ENCODE measurements around the gene LYRM9. TPM values are rescaled to one million over a fixed set of nuclear protein-coding genes. Genes with fewer than 3 reads are reported as not detected.

Gene LYRM9
- total RNA-seq, 1 experiment from 2014 or later: 0.97 TPM

DNA sequence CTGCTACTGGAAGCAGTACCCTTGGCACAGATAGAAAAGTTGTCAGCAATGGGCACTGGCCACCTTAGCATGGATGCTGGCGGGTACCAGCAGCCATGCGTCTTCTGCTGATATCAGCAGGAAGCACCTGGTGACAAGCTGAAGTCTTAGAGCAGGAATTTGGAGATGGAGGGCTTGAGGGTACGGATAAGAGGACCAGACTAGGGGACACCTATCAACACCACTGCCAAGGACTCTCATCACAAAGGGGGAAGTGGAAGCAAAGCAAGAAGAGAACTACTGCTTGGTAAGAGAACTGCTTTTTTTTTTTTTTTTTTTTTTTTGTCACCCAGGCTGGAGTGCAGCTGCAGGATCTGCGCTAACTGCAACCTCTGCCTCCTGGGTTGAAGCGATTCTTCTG, 35.4 kb upstream of the LYRM9 start:
- Histone ChIP-seq H3K27me3 (ENCODE audit: low read length) (no peaks in the 10 kb centered on the region), H3K79me2 (ENCODE audit: low read length) (no peaks in the 10 kb centered on the region), H3K4me1 (ENCODE audit: low read length) (no peaks in the 10 kb centered on the region), H3K4me2 (ENCODE audit: low read depth, low read length, poor library complexity, severe bottlenecking) (no peak overlapping the region), H3K9ac (ENCODE audit: low read length) (no peak overlapping the region), H3K9me3 (ENCODE audit: low read length) (no peaks in the 10 kb centered on the region), H3K9me2 (replicated peaks; ENCODE audit: insufficient read depth, low read length) (no peaks in the 10 kb centered on the region), H3K4me3 (ENCODE audit: low read length) (no peak overlapping the region), H4K20me1 (ENCODE audit: insufficient read depth, low read depth, low read length) (no peaks in the 10 kb centered on the region), H3K36me3 (ENCODE audit: insufficient read depth, low read length) (no peaks in the 10 kb centered on the region), H2AFZ (ENCODE audit: low read length) (no peak overlapping the region), H3K27ac (ENCODE audit: low read length) (no peak overlapping the region)
- DNase-seq: no peak

DNA sequence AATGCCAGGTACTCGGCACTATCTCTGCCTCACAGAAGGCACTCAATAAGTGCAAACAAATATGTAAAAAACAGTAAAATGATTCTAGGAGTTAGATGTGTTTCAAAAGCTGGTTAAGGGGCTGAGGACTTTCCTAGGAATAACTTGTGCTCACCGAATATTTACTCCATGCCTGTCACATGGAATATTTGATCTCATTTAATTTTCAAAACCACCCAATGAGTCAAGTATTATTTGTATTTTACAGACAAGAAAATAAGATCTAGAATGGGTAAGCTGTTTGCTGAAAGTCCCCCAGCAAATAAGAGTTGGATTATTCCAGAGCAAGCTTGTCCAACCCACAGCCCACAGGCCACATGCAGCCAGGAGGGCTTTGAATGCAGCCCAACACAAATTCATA, 34.6 kb upstream of the LYRM9 start:
- Histone ChIP-seq H3K9ac (ENCODE audit: low read length) (no peak overlapping the region), H3K9me2 (replicated peaks; ENCODE audit: insufficient read depth, low read length) (no peaks in the 10 kb centered on the region), H3K36me3 (ENCODE audit: insufficient read depth, low read length) (no peaks in the 10 kb centered on the region), H3K79me2 (ENCODE audit: low read length) (no peaks in the 10 kb centered on the region), H4K20me1 (ENCODE audit: insufficient read depth, low read depth, low read length) (no peaks in the 10 kb centered on the region), H3K4me3 (ENCODE audit: low read length) (no peak overlapping the region), H3K4me2 (ENCODE audit: low read depth, low read length, poor library complexity, severe bottlenecking) (no peak overlapping the region), H3K27me3 (ENCODE audit: low read length) (no peaks in the 10 kb centered on the region), H3K27ac (ENCODE audit: low read length) (no peak overlapping the region), H2AFZ (ENCODE audit: low read length) (no peak overlapping the region), H3K9me3 (ENCODE audit: low read length) (no peaks in the 10 kb centered on the region), H3K4me1 (ENCODE audit: low read length) (no peaks in the 10 kb centered on the region)
- no peak for DNase-seq

DNA sequence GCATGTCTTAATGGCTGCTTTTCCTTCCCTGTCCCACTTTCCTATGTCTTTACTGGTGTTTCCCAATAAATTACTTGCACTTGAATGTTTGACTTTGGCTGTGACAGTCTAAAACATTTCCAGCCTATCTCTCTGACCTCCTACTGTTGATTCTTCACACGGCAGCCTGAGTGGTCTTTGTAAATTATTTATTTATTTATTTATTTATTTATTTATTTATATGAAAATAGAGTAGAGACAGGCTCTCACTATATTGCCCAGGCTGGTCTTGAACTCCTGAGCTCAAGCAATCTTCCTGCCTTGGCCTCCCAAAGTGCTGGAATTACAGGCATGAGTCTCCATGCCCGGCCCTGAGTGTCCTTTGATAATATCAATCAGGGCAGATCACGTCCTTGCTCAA, 28.4 kb upstream of the LYRM9 start:
- Histone ChIP-seq H4K20me1 (ENCODE audit: insufficient read depth, low read depth, low read length) (no peaks in the 10 kb centered on the region), H3K36me3 (ENCODE audit: insufficient read depth, low read length) (no peaks in the 10 kb centered on the region), H3K4me3 (ENCODE audit: low read length) (no peak overlapping the region), H3K9me3 (ENCODE audit: low read length) (no peaks in the 10 kb centered on the region), H3K4me1 (ENCODE audit: low read length) (no peaks in the 10 kb centered on the region), H3K9me2 (replicated peaks; ENCODE audit: insufficient read depth, low read length) (no peaks in the 10 kb centered on the region), H3K9ac (ENCODE audit: low read length) (no peak overlapping the region), H3K79me2 (ENCODE audit: low read length) (no peaks in the 10 kb centered on the region), H2AFZ (ENCODE audit: low read length) (no peak overlapping the region), H3K4me2 (ENCODE audit: low read depth, low read length, poor library complexity, severe bottlenecking) (no peak overlapping the region), H3K27ac (ENCODE audit: low read length) (no peak overlapping the region), H3K27me3 (ENCODE audit: low read length) (no peaks in the 10 kb centered on the region)
- DNase-seq: no peak

DNA sequence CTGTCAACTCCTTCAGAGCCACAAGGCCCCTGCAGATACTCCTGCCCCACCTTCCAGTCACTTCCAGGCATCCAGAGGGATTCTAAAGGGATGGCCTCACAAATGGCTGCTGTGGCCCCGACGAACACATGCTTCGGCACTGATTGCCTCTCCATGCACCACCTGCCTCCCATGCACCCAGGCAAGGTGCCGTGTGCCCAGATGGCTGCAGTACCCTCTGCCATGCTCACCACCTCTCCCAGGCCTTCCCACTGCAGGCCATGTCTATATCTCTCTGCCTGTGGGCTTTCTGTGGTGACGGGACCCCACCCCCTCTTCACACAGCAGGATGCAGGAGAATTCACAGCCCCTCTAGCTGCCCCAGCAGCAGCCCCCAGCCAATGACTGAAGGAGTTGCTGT, 27.9 kb upstream of the LYRM9 start:
- Histone ChIP-seq H3K9me3 (ENCODE audit: low read length) (no peaks in the 10 kb centered on the region), H3K4me1 (ENCODE audit: low read length) (no peaks in the 10 kb centered on the region), H4K20me1 (ENCODE audit: insufficient read depth, low read depth, low read length) (no peaks in the 10 kb centered on the region), H2AFZ (ENCODE audit: low read length) (no peak overlapping the region), H3K9me2 (replicated peaks; ENCODE audit: insufficient read depth, low read length) (no peaks in the 10 kb centered on the region), H3K4me2 (ENCODE audit: low read depth, low read length, poor library complexity, severe bottlenecking) (no peak overlapping the region), H3K4me3 (ENCODE audit: low read length) (no peak overlapping the region), H3K36me3 (ENCODE audit: insufficient read depth, low read length) (no peaks in the 10 kb centered on the region), H3K27me3 (ENCODE audit: low read length) (no peaks in the 10 kb centered on the region), H3K79me2 (ENCODE audit: low read length) (no peaks in the 10 kb centered on the region), H3K9ac (ENCODE audit: low read length) (no peak overlapping the region), H3K27ac (ENCODE audit: low read length) (no peak overlapping the region)
- DNase-seq: no peak

DNA sequence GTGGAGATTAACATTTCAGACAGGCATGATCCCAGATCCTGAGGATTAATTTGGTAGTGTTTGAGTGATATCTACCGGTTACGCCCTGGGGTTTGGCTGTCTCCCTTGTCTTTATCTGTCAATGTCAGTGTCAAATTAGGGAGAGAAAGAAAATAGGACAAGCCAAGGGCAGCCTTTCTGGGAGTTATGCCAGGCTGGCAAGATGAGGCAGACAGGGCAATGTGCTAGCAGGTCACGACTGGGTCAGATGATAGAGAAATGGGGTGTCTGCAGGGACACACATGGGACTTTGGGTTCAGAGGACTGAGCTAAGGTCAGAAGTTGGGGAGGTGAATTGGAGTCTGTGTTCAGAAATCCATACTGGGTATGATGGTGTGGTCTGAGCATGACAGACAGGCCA, 27.4 kb upstream of the LYRM9 start:
- no peaks in the 10 kb centered on the region for H3K79me2 ChIP-seq (ENCODE audit: low read length)
- H3K4me3 ChIP-seq (ENCODE audit: low read length): no peak overlapping the region
- H3K9ac ChIP-seq (ENCODE audit: low read length): no peak overlapping the region
- DNase-seq: no peak
- H2AFZ ChIP-seq (ENCODE audit: low read length): no peak overlapping the region
- no peak overlapping the region for H3K27ac ChIP-seq (ENCODE audit: low read length)
- H4K20me1 ChIP-seq (ENCODE audit: insufficient read depth, low read depth, low read length): no peaks in the 10 kb centered on the region
- no peaks in the 10 kb centered on the region for H3K4me1 ChIP-seq (ENCODE audit: low read length)
- no peaks in the 10 kb centered on the region for H3K9me2 ChIP-seq (replicated peaks; ENCODE audit: insufficient read depth, low read length)
- no peaks in the 10 kb centered on the region for H3K36me3 ChIP-seq (ENCODE audit: insufficient read depth, low read length)
- H3K9me3 ChIP-seq (ENCODE audit: low read length): no peaks in the 10 kb centered on the region
- H3K4me2 ChIP-seq (ENCODE audit: low read depth, low read length, poor library complexity, severe bottlenecking): no peak overlapping the region
- no peaks in the 10 kb centered on the region for H3K27me3 ChIP-seq (ENCODE audit: low read length)

DNA sequence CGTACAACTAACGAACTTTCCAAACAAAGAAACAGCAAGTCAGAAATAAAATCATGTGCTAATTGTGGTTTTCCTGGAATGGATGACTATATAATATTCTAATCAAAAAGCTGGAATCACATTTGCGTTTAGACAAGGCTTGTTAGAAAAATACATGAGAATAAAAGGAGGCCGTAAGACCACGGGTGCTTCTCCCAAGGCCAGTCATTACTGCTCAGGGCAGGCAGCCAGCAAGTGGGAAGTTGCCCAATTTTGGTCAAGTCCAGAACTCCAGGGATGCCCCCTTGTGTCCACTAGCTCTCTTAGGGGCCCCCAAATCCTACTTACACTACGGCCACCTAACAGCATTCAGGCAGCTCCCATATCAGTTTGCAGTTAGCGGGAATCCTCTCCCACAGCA, 25.9 kb upstream of the LYRM9 start:
- Histone ChIP-seq H3K36me3 (ENCODE audit: insufficient read depth, low read length) (no peaks in the 10 kb centered on the region), H3K4me2 (ENCODE audit: low read depth, low read length, poor library complexity, severe bottlenecking) (no peak overlapping the region)

DNA sequence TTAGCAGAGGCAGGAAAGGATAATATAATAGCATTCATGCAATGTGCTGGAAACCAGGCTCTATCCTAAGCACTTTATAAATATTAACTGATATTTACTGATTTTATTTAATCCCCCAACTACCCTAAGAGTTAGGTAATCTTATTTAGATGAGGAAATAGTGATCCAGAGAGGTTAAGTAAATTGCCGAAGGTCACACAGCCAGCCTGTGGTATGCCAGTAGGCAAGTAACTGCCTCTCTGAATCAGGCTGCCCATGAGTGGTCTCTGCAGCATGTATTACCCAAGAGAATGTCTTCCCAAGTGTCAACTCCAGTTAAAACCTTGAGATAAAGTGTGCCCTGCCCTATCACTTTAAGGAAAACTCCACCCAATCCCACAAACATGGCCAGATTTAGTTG, 25.3 kb upstream of the LYRM9 start:
- DNase-seq: no peak
- no peak overlapping the region for H3K27ac ChIP-seq (ENCODE audit: low read length)
- H3K4me3 ChIP-seq (ENCODE audit: low read length): no peak overlapping the region
- no peaks in the 10 kb centered on the region for H3K36me3 ChIP-seq (ENCODE audit: insufficient read depth, low read length)
- H2AFZ ChIP-seq (ENCODE audit: low read length): no peak overlapping the region
- H3K9me3 ChIP-seq (ENCODE audit: low read length): no peaks in the 10 kb centered on the region
- no peaks in the 10 kb centered on the region for H3K4me1 ChIP-seq (ENCODE audit: low read length)
- no peak overlapping the region for H3K9ac ChIP-seq (ENCODE audit: low read length)
- no peak overlapping the region for H3K4me2 ChIP-seq (ENCODE audit: low read depth, low read length, poor library complexity, severe bottlenecking)
- no peaks in the 10 kb centered on the region for H4K20me1 ChIP-seq (ENCODE audit: insufficient read depth, low read depth, low read length)
- no peaks in the 10 kb centered on the region for H3K27me3 ChIP-seq (ENCODE audit: low read length)
- no peaks in the 10 kb centered on the region for H3K79me2 ChIP-seq (ENCODE audit: low read length)
- no peaks in the 10 kb centered on the region for H3K9me2 ChIP-seq (replicated peaks; ENCODE audit: insufficient read depth, low read length)

More for the DNA sequence above, 25.9 kb upstream of the LYRM9 start:
- Histone ChIP-seq H3K27me3 (ENCODE audit: low read length) (no peaks in the 10 kb centered on the region), H3K4me3 (ENCODE audit: low read length) (no peak overlapping the region), H3K27ac (ENCODE audit: low read length) (no peak overlapping the region), H3K9ac (ENCODE audit: low read length) (no peak overlapping the region), H3K9me2 (replicated peaks; ENCODE audit: insufficient read depth, low read length) (no peaks in the 10 kb centered on the region), H3K9me3 (ENCODE audit: low read length) (no peaks in the 10 kb centered on the region), H4K20me1 (ENCODE audit: insufficient read depth, low read depth, low read length) (no peaks in the 10 kb centered on the region), H3K79me2 (ENCODE audit: low read length) (no peaks in the 10 kb centered on the region), H3K4me1 (ENCODE audit: low read length) (no peaks in the 10 kb centered on the region), H2AFZ (ENCODE audit: low read length) (no peak overlapping the region)
- DNase-seq: no peak

DNA sequence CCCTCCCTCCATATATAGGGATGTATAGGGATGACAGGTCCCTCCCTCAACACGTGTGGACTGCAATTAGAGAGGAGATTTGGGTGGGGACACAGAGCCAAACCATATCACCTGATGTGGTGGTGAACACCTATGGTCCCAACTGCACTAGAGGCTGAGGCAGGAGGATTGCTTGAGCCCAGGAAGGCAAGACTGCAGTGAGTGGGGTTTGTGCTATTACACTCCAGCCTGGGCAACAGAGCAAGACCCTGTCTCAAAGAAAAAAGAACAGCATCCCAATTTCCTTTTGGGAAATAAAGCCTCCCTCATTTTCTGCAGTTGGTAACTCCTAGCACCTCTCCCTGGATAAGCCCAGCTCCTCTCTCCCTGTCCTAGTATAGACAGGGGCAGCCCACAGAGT, 23.8 kb upstream of the LYRM9 start:
- Histone ChIP-seq H3K4me3 (ENCODE audit: low read length) (no peak overlapping the region), H3K27me3 (ENCODE audit: low read length) (no peaks in the 10 kb centered on the region), H3K4me1 (ENCODE audit: low read length) (no peaks in the 10 kb centered on the region), H3K27ac (ENCODE audit: low read length) (no peak overlapping the region), H3K4me2 (ENCODE audit: low read depth, low read length, poor library complexity, severe bottlenecking) (no peak overlapping the region), H3K79me2 (ENCODE audit: low read length) (no peaks in the 10 kb centered on the region), H3K9me3 (ENCODE audit: low read length) (no peaks in the 10 kb centered on the region), H3K9ac (ENCODE audit: low read length) (no peak overlapping the region), H2AFZ (ENCODE audit: low read length) (no peak overlapping the region), H3K9me2 (replicated peaks; ENCODE audit: insufficient read depth, low read length) (no peaks in the 10 kb centered on the region), H3K36me3 (ENCODE audit: insufficient read depth, low read length) (no peaks in the 10 kb centered on the region), H4K20me1 (ENCODE audit: insufficient read depth, low read depth, low read length) (no peaks in the 10 kb centered on the region)
- DNase-seq: no peak

DNA sequence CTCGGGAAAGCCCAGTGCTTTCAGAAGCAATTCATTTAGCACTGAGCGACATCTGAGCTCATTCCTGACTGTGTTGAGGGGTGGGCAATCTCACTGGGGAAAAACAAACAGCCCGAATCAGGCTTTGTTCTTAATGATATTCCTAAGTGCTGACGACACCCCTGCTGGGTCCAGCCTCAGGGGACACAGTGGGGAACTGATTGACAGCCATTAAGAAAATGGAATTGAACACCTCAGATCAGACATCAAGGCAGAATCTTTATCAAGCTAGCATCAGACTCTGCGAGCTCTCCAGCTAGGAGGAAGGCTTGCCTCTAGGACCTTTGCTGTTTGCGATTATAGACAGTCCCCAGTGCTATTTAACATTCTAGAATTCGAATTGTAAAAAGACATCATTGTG, 22.5 kb upstream of the LYRM9 start:
- Histone ChIP-seq H3K9me3 (ENCODE audit: low read length) (no peaks in the 10 kb centered on the region), H3K4me1 (ENCODE audit: low read length) (no peaks in the 10 kb centered on the region), H2AFZ (ENCODE audit: low read length) (no peak overlapping the region), H3K4me2 (ENCODE audit: low read depth, low read length, poor library complexity, severe bottlenecking) (no peak overlapping the region), H3K4me3 (ENCODE audit: low read length) (no peak overlapping the region), H3K27ac (ENCODE audit: low read length) (no peak overlapping the region), H3K27me3 (ENCODE audit: low read length) (no peaks in the 10 kb centered on the region), H3K9me2 (replicated peaks; ENCODE audit: insufficient read depth, low read length) (no peaks in the 10 kb centered on the region), H3K9ac (ENCODE audit: low read length) (no peak overlapping the region), H4K20me1 (ENCODE audit: insufficient read depth, low read depth, low read length) (no peaks in the 10 kb centered on the region), H3K79me2 (ENCODE audit: low read length) (no peaks in the 10 kb centered on the region), H3K36me3 (ENCODE audit: insufficient read depth, low read length) (no peaks in the 10 kb centered on the region)
- no peak for DNase-seq
